Measurements from ENCODE around the gene MYO1D. TPM values are rescaled to one million over a fixed set of nuclear protein-coding genes. Genes with fewer than 3 reads are reported as not detected.

The MYO1D gene
- total and polyA plus RNA-seq, 2 of the 13 experiments (the other 11 are each of a cell fraction or from before 2014, with no cell fraction given), result 13.2 to 17.3 TPM

GRCh38 chr17:32529604-32530003 is 347.3 kb downstream of the MYO1D start:
- Histone ChIP-seq H3K4me3 (replicated peaks in 1 of 3; ENCODE audit: insufficient read depth in 1 of 3, low read depth in 2 of 3, low read length in 3 of 3) (no peak overlapping the region), H2AFZ (ENCODE audit: low read length) (no peak overlapping the region), H3K4me1 (ENCODE audit: insufficient read depth, low read length) (0 out of 2 replicates have a peak, but pooled peaks cover 1% of the 10 kb centered on the region), H3K4me2 (ENCODE audit: low read depth, low read length) (no peak overlapping the region), H4K20me1 (ENCODE audit: insufficient read depth, low read length) (no peaks in the 10 kb centered on the region), H3K79me2 (ENCODE audit: insufficient read depth, low read length) (no peaks in the 10 kb centered on the region), H3K9me3 (ENCODE audit: low read length) (no peaks in the 10 kb centered on the region), H3K36me3 (replicated peaks in 1 of 2; ENCODE audit: control insufficient read depth in 1 of 2, insufficient read depth in 2 of 2, low read length in 2 of 2) (no peaks in the 10 kb centered on the region), H3K27me3 (ENCODE audit: control insufficient read depth in 1 of 2, insufficient read depth in 2 of 2, low read length in 2 of 2) (no peaks in the 10 kb centered on the region), H3K27ac (ENCODE audit: extremely low read length, insufficient read depth, low read length) (no peak overlapping the region), H3K9ac (ENCODE audit: insufficient read depth, low read depth, low read length) (no peak overlapping the region)
- WGBS (ENCODE audit: low lambda C conversion rate), result 79% methylated on average over 7 of the region's 10 CpGs
- no TSS peak for BruUV-seq (replicated peaks)
- in situ Hi-C loops (cut with HindIII; ENCODE audit: extremely low pct_ligation_motif_present, low pct_unique_long_range_greater_than_20kb), result no loop called here
- DNase-seq (ENCODE audit: low spot score), result no peak
- intact Hi-C loops (cut with micrococcal nuclease; ENCODE audit: unreplicated experiment), result no loop called here
- no peak for ATAC-seq
- no peak for FAIRE-seq
- CTCF ChIA-PET (ENCODE audit: low intra/inter-chr PET ratio, low total read pairs), result no interaction called here
- TF ChIP-seq KDM2A (CRISPR knock-in tag; IDR thresholded peaks at IDR 0.05; ENCODE audit: borderline replicate concordance, low read depth) (no peak), KAT8 (CRISPR knock-in tag; IDR thresholded peaks at IDR 0.05) (no peak), IKZF4 (CRISPR knock-in tag; IDR thresholded peaks at IDR 0.05; ENCODE audit: borderline replicate concordance, low read depth, not compliant biosample characterization) (no peak), PAWR (CRISPR knock-in tag; IDR thresholded peaks at IDR 0.05; ENCODE audit: borderline replicate concordance) (no peak), MEIS2 (CRISPR knock-in tag; IDR thresholded peaks at IDR 0.05) (no peak), HDAC6 (IDR thresholded peaks at IDR 0.05; ENCODE audit: low read depth, low read length) (no peak), THRA (CRISPR knock-in tag; IDR thresholded peaks at IDR 0.05; ENCODE audit: borderline replicate concordance) (no peak), MTERF4 (CRISPR knock-in tag; IDR thresholded peaks at IDR 0.05) (no peak), ZNF33B (CRISPR knock-in tag; IDR thresholded peaks at IDR 0.05) (no peak), ZSCAN30 (CRISPR knock-in tag; IDR thresholded peaks at IDR 0.05) (no peak), CSRNP2 (CRISPR knock-in tag; conservative IDR thresholded peaks at IDR 0.05; ENCODE audit: low read depth) (no peak), GATAD1 (CRISPR knock-in tag; IDR thresholded peaks at IDR 0.05) (no peak), ZNF547 (CRISPR knock-in tag; IDR thresholded peaks at IDR 0.05) (no peak), RBM22 (optimal IDR thresholded peaks at IDR 0.05; ENCODE audit: low read length) (no peak), ZBTB7B (CRISPR knock-in tag; IDR thresholded peaks at IDR 0.05) (no peak), SP2 (CRISPR knock-in tag; IDR thresholded peaks at IDR 0.05) (no peak), CENPBD1 (CRISPR knock-in tag; IDR thresholded peaks at IDR 0.05; ENCODE audit: borderline replicate concordance, low read depth) (no peak)
- POLR2A ChIA-PET, result no interaction called here

All from HepG2 (cell line).